Measurements from ENCODE around the gene TOMM6. TPM values are rescaled to one million over a fixed set of nuclear protein-coding genes. Genes with fewer than 3 reads are reported as not detected.
A peak's percentile ranks its signal among the peaks of the same experiment; 100 is the strongest.

TOMM6 gene
- total RNA-seq, 4 donors from 2014 or later: 76.9 to 146 (median 118) TPM

DNA sequence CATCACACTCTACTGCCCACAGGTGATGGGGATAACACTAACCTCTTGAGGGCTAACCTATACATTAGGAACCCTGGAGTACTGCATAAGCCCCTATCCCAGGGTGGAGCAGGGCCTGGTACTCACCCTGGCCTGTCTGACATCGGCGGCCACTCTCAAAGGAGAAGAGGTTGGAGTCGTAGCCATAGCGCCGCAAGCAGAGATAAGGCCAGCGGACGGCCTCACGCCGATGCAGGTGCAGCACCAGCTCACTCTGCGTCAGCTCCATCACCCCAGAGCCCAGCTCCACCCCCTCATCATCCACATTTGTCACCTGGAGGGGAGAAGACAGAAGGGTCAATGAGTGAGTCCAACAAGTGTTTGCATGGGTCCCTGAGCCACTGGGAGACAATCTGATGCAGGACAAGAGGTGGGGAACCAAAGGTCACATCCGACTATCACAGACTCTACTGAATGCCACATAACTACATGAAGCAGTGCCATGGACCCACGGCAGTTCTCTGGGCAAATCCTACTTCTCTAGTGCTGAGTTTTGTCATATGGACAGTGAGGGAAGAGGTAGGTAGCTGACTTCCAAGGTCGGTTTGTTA, 12.1 kb upstream of the TOMM6 start:
- TF ChIP-seq, protein P1, sequence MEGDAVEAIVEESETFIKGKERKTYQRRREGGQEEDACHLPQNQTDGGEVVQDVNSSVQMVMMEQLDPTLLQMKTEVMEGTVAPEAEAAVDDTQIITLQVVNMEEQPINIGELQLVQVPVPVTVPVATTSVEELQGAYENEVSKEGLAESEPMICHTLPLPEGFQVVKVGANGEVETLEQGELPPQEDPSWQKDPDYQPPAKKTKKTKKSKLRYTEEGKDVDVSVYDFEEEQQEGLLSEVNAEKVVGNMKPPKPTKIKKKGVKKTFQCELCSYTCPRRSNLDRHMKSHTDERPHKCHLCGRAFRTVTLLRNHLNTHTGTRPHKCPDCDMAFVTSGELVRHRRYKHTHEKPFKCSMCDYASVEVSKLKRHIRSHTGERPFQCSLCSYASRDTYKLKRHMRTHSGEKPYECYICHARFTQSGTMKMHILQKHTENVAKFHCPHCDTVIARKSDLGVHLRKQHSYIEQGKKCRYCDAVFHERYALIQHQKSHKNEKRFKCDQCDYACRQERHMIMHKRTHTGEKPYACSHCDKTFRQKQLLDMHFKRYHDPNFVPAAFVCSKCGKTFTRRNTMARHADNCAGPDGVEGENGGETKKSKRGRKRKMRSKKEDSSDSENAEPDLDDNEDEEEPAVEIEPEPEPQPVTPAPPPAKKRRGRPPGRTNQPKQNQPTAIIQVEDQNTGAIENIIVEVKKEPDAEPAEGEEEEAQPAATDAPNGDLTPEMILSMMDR (IDR thresholded peaks at IDR 0.05): no peak
- no peak for DNase-seq (ENCODE audit: low spot score)
- no peak for ATAC-seq (ENCODE audit: low FRiP score)

DNA sequence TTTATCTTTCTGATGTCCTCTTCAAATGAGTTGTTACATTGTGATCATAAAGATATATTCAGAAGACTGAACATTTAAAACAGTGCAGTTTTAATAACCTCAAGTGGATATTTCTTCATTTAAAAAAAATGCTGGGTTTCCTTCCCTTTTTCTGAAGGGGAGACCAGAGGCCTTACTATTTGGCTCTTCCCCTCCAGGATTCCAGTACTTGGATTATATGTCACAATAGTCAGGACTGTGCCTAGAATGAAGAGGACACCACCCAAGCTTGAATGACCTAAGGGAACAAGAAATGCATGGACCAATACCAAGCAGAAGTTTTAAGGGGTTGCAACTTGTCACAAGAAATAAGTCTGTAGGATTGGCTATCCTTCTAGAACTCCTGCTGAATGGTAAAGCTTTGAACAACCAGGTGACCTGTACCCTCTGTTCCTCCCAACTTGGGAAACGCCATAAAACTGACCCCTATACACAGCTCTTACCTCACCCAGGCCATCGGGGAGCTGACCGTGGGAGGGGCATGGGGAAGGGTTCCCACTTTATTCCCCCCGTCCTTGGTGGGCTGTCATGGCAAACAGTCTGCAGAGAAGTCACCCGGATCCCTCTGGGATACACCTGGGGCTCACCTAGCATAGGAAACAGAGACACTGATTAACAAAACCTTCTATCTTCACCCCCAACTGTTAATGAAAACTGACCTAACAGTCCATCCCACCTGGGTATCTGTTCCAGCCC, 9.8 kb upstream of the TOMM6 start:
- TF ChIP-seq, protein P1 (IDR thresholded peaks at IDR 0.05): no peak
- ATAC-seq (ENCODE audit: low FRiP score) (no peak), DNase-seq (ENCODE audit: low spot score) (no peak)

DNA sequence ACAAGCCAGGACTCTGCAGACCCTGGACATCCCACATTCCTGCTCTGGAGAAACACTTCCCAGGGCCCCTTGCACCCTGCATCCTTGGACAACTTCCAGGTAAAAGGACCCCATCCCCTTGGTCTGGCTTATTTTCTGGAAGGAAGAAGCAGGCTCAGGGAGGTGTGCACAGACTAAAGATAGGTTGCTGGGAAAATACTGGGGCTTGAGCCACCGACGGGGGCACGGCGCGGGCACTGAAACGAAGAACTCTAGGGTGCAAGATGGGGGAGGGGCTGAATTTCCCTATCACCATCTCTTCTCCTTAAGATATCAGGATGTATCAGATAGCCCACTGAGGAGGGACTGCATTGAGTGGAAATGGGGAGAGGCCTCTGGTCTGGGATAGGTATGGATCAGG, 8.6 kb upstream of the TOMM6 start:
- TF ChIP-seq, protein P1 (IDR thresholded peaks at IDR 0.05): no peak
- DNase-seq (ENCODE audit: low spot score) (no peak), ATAC-seq (ENCODE audit: low FRiP score) (no peak)

DNA sequence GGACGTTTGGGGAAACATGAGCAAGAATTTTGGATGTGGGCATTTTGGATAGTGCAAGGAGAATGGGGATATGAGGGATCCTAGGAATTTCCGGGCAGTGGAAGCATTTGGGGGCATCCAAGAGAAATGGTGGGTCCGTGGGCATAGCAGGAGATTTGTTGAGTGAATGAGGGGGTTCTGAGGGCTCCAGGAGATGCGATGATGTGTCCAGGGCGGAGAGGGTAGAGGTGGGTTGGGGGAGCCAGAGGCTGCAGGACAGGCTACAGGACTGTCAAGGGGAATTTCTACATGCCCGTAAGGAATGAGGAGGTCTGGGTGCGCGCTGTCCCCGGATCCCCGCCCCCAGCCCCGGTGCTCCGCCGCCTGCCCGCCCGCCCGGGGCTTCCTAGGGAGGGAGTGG, 8.2 kb upstream of the TOMM6 start:
- TF ChIP-seq, protein P1 (IDR thresholded peaks at IDR 0.05): no peak
- ATAC-seq (ENCODE audit: low FRiP score) (no peak), DNase-seq (ENCODE audit: low spot score) (no peak)

DNA sequence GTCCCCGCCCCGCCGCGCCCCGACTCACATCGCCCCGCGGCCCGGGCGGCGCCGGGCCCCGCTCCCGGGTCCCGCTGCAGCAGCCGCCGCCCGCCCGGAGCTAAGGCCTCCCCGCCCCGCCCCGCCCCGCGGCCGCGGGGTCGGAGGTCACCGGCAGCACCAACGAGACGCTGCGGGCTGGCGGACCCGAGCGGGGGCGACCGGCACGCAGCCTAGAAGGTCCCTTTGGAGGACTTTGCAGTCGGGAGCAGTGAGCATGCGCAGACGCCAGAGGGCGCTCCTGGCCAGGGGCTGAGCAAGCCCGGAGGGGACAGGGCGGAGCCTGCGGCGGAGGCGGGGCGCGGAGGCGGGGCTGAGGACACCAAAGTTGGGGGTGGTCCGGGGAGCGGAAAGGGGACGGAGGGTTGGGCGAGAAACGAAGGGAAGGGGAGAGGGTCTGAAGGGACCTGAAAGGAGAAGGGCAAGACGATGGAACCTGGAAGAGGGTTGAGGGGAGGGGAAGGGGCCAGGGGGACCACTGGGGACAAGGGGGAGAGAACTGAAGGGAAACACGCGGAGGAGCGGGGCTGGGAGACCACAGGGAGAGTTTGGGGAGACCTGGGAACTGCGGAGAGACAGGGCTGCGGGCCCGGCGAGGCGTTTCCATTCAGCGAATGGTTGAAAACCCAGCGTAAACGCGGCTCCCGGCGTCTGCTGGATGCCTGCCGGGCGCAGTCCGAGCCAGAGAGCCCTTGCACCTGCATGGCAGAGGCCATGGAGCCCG, 7.5 kb upstream of the TOMM6 start, which contains the start of gene FRS3:
Gene FRS3, minus strand, starts transcription at position 113 of the 763 bp plus-strand sequence. CDS start 2,913 bp downstream, outside the sequence.
- peak; percentile 96 for ATAC-seq (ENCODE audit: low FRiP score)
- DNase-seq (ENCODE audit: low spot score): peak; percentile 96
- TF ChIP-seq, protein P1 (IDR thresholded peaks at IDR 0.05): peak in 1 of 3 donors; percentile 86

DNA sequence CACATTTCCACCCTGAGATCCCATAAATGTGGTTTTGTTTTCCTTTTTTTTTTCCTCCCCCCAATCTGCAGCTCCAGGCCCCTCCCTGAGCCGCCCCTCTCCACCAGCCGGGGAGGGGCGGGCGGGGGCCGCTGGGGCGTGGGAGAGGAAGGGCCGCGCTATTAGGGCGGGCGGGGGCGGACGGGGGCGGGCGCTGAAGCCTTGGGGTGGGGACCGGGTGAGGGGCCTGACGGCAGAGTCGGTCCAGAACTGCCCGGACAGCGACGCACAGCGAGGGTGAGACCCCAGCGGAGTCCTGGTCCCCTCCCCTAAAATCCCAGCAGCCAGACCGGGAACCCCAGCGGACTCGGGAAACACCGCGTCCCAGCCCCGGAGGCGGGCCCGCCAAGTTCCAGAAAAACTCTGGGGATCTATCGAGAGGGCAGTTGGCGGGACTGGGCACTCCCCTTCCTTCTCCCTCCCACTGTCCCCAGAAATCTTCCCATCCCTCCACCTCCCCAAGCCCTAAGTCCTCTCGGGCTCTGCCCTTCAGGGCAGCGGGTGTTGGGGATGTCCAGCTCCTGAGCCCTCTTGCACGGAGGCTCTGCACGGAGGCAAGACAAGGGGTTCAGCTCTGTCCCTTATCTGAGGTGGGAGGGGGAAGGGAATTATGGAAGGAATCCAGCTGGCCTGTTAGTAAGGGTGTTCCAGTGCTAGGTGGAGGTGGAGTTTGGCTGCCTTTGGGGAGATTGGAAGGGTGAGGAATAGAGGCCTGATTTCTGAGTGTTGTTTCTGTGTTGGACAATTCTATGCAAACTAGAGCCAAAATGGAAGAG, 6.7 kb upstream of the TOMM6 start, which contains the start of gene PRICKLE4:
Gene PRICKLE4, plus strand, starts transcription at position 232 of the 815 bp plus-strand sequence. CDS start 2,692 bp downstream, outside the sequence.
- TF ChIP-seq, protein P1 (IDR thresholded peaks at IDR 0.05): no peak
- no peak for DNase-seq (ENCODE audit: low spot score)
- peak; percentile 43 for ATAC-seq (ENCODE audit: low FRiP score)

All from omental fat pad (tissue), 4 donors.